ENCODE data around the gene RAPGEF4. TPM values are rescaled to one million over a fixed set of nuclear protein-coding genes. Genes with fewer than 3 reads are reported as not detected.
"Not testable (repeated sequence)": the region's sequence is repeated elsewhere in the genome, so short reads cannot be mapped to it uniquely, and the experiment has no call there.

RAPGEF4 gene
- total RNA-seq, 2 experiments from 2014 or later: 1.1 TPM

- ATAC-seq (ENCODE audit: low read depth) (no peak), DNase-seq (no peak)
- POLR2A ChIA-PET: no interaction called here
- Mint-ChIP-seq H3K27ac (no peak overlapping the region), H3K9me3 (no peaks in the 10 kb centered on the region), H3K4me3 (peak overlapping the region; percentile 83), H3K36me3 (peaks cover 8% of the 10 kb centered on the region), H3K4me1 (peaks cover 22% of the 10 kb centered on the region), H3K27me3 (peaks cover 16% of the 10 kb centered on the region)
These were observed 342.0 kb downstream of the RAPGEF4 start for GRCh38 chr2:173077506-173078177.

GRCh38 chr2:173079141-173079540 lies 343.5 kb downstream of the RAPGEF4 start:
- Mint-ChIP-seq H3K36me3 (peaks cover 8% of the 10 kb centered on the region), H3K9me3 (no peaks in the 10 kb centered on the region), H3K4me3 (no peak overlapping the region), H3K27ac (no peak overlapping the region), H3K4me1 (peaks cover 22% of the 10 kb centered on the region), H3K27me3 (peaks cover 20% of the 10 kb centered on the region)
- no peak for DNase-seq
- no peak for ATAC-seq (ENCODE audit: low read depth)
- POLR2A ChIA-PET: interaction anchor here (0.6 kb wide), 1 partner anchor 55 kb away, joined by 3 read pairs; no protein-coding TSS in a partner anchor

- no peak for ATAC-seq (ENCODE audit: low read depth)
- Mint-ChIP-seq H3K36me3 (peaks cover 6% of the 10 kb centered on the region), H3K27me3 (peaks cover 26% of the 10 kb centered on the region), H3K9me3 (no peaks in the 10 kb centered on the region), H3K4me3 (no peak overlapping the region), H3K27ac (no peak overlapping the region), H3K4me1 (peaks cover 12% of the 10 kb centered on the region)
- POLR2A ChIA-PET: no interaction called here
- no peak for DNase-seq
These were observed 344.6 kb downstream of the RAPGEF4 start for GRCh38 chr2:173079973-173080860.

- Mint-ChIP-seq H3K27ac (no peak overlapping the region), H3K36me3 (peaks cover 6% of the 10 kb centered on the region), H3K27me3 (peaks cover 27% of the 10 kb centered on the region), H3K4me3 (no peak overlapping the region), H3K9me3 (no peaks in the 10 kb centered on the region), H3K4me1 (no peaks in the 10 kb centered on the region)
- DNase-seq (no peak), ATAC-seq (ENCODE audit: low read depth) (no peak)
- POLR2A ChIA-PET: no interaction called here
These were observed 351.0 kb downstream of the RAPGEF4 start for GRCh38 chr2:173086518-173087213.

- DNase-seq (no peak), ATAC-seq (ENCODE audit: low read depth) (no peak)
- Mint-ChIP-seq H3K27ac (no peak overlapping the region), H3K4me1 (no peaks in the 10 kb centered on the region), H3K27me3 (peaks cover 27% of the 10 kb centered on the region), H3K4me3 (no peak overlapping the region), H3K9me3 (no peaks in the 10 kb centered on the region), H3K36me3 (peaks cover 9% of the 10 kb centered on the region)
- POLR2A ChIA-PET: no interaction called here
These were observed 351.6 kb downstream of the RAPGEF4 start for GRCh38 chr2:173087214-173087581.

GRCh38 chr2:173087793-173088496 lies 352.3 kb downstream of the RAPGEF4 start:
- Mint-ChIP-seq H3K36me3 (peaks cover 5% of the 10 kb centered on the region), H3K9me3 (no peaks in the 10 kb centered on the region), H3K4me1 (no peaks in the 10 kb centered on the region), H3K27ac (no peak overlapping the region), H3K27me3 (peaks cover 22% of the 10 kb centered on the region), H3K4me3 (no peak overlapping the region)
- DNase-seq (no peak), ATAC-seq (ENCODE audit: low read depth) (no peak)
- POLR2A ChIA-PET: no interaction called here

- Mint-ChIP-seq H3K27ac (no peak overlapping the region), H3K4me1 (no peaks in the 10 kb centered on the region), H3K4me3 (no peak overlapping the region), H3K9me3 (no peaks in the 10 kb centered on the region), H3K27me3 (peaks cover 11% of the 10 kb centered on the region), H3K36me3 (peaks cover 9% of the 10 kb centered on the region)
- POLR2A ChIA-PET: no interaction called here
- ATAC-seq (ENCODE audit: low read depth): no peak
- no peak for DNase-seq
These were observed 354.7 kb downstream of the RAPGEF4 start for GRCh38 chr2:173090276-173090877.

GRCh38 chr2:173090973-173091660 lies 355.5 kb downstream of the RAPGEF4 start:
- no peaks in the 10 kb centered on the region for H3K9me3 Mint-ChIP-seq
- H3K4me1 Mint-ChIP-seq: no peaks in the 10 kb centered on the region
- H3K4me3 Mint-ChIP-seq: no peak overlapping the region
- ATAC-seq (ENCODE audit: low read depth): no peak
- no peak for DNase-seq
- H3K27ac Mint-ChIP-seq: no peak overlapping the region
- POLR2A ChIA-PET: no interaction called here
- H3K27me3 Mint-ChIP-seq: peaks cover 13% of the 10 kb centered on the region
- H3K36me3 Mint-ChIP-seq: peaks cover 9% of the 10 kb centered on the region

GRCh38 chr2:173091910-173092309 lies 356.3 kb downstream of the RAPGEF4 start:
- ATAC-seq (ENCODE audit: low read depth) (no peak), DNase-seq (no peak)
- Mint-ChIP-seq H3K27me3 (peaks cover 9% of the 10 kb centered on the region), H3K4me3 (no peak overlapping the region), H3K36me3 (peaks cover 14% of the 10 kb centered on the region), H3K27ac (no peak overlapping the region), H3K4me1 (no peaks in the 10 kb centered on the region), H3K9me3 (no peaks in the 10 kb centered on the region)
- POLR2A ChIA-PET: no interaction called here

- no peaks in the 10 kb centered on the region for H3K4me1 Mint-ChIP-seq
- H3K36me3 Mint-ChIP-seq: peaks cover 14% of the 10 kb centered on the region
- DNase-seq: no peak
These were observed 357.3 kb downstream of the RAPGEF4 start for GRCh38 chr2:173092844-173093402.

GRCh38 chr2:173093617-173094016 lies 358.0 kb downstream of the RAPGEF4 start:
- ATAC-seq (ENCODE audit: low read depth); H3K9me3 Mint-ChIP-seq; DNase-seq; H3K4me3 Mint-ChIP-seq; H3K4me1 Mint-ChIP-seq; POLR2A ChIA-PET; H3K27ac Mint-ChIP-seq; H3K27me3 Mint-ChIP-seq: not testable (repeated sequence)
- H3K36me3 Mint-ChIP-seq: peaks cover 14% of the 10 kb centered on the region

More at GRCh38 chr2:173092844-173093402, 357.3 kb downstream of the RAPGEF4 start:
- no peaks in the 10 kb centered on the region for H3K9me3 Mint-ChIP-seq
- peaks cover 4% of the 10 kb centered on the region for H3K27me3 Mint-ChIP-seq
- ATAC-seq (ENCODE audit: low read depth): no peak
- no peak overlapping the region for H3K4me3 Mint-ChIP-seq
- H3K27ac Mint-ChIP-seq: no peak overlapping the region
- POLR2A ChIA-PET: no interaction called here

GRCh38 chr2:173094731-173095130 lies 359.1 kb downstream of the RAPGEF4 start:
- ATAC-seq (ENCODE audit: low read depth) (no peak), DNase-seq (no peak)
- Mint-ChIP-seq H3K27ac (no peak overlapping the region), H3K36me3 (peaks cover 21% of the 10 kb centered on the region), H3K4me1 (no peaks in the 10 kb centered on the region), H3K4me3 (no peak overlapping the region), H3K9me3 (no peaks in the 10 kb centered on the region), H3K27me3 (peaks cover 4% of the 10 kb centered on the region)
- POLR2A ChIA-PET: no interaction called here

All from activated naive CD8-positive, alpha-beta T cell treated with anti-CD3 and anti-CD28 coated beads, Interleukin-2, amount 10 ng/mL, durations not matched to agents 7 days and 5 days (primary cell).